Smooth muscle cell of trachea (primary cell): ENCODE measurements around the gene SEMA3F. TPM values are rescaled to one million over a fixed set of nuclear protein-coding genes. Genes with fewer than 3 reads are reported as not detected.

Experiments used
- total RNA-seq: library from RNA; depleted of rRNA; stranded (reverse); fragments of >200 nt; gene quantifications from 2 replicates; pipeline ENCODE4 v1.2.1, GENCODE V29; 2014

SEMA3F gene
- 7.4 and 7.6 TPM in 2 replicates for total RNA-seq

DNA sequence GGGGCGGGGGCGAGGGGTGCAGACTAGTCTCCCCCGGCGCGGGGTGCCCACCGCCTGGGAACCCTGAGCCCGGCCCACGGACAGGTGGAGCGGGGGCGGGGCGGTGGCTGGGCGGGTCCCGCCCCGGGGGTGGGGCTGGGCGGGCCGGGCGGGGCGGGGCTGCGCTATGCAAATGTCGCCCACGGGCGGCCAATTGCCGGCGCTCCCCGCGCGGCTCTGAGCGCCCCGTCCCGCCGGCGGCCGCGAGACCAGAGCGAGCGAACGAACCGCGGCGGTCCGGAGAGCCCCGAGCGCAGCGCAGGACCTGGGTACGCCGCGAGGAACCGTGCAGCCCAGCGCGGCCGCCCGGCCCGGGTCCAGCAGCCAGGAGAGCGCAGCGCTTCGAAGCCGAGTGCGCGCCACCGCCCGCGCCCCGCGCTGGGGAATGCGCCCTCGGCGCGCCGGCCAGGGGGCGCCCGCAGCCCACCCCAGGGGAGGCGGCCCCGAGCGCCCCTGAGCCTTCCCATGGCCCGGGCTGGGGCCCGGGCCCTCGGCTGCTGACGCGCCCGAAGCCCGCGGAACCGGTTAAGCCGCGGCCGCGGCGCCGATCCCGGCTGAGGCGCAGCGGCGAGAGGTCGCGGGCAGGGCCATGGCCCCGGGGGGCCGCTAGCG is at the start of gene SEMA3F:
TSS of gene SEMA3F (plus strand) at position 485 of the 651 bp plus-strand sequence. CDS start 4,299 bp downstream, outside the sequence.

DNA sequence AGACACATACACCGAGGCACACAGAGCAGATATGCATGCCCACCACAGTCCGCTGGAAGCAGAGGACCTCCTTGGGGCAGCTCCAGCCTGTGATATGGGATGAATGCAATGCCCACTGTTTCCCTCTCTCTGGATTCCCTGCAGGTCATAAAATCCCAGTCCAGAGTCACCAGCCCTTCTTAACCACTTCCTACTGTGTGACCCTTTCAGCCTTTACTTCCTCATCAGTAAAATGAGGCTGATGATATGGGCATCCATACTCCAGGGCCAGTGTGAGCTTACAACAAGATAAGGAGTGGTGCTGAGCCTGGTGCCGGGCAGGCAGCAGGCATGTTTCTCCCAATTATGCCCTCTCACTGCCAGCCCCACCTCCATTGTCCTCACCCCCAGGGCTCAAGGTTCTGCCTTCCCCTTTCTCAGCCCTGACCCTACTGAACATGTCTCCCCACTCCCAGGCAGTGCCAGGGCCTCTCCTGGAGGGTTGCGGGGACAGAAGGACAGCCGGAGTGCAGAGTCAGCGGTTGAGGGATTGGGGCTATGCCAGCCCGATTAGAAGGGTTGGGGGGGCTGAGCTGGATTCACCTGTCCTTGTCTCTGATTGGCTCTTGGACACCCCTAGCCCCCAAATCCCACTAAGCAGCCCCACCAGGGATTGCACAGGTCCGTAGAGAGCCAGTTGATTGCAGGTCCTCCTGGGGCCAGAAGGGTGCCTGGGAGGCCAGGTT is 36.0 kb downstream of the SEMA3F start, which contains the start of gene GNAT1:
TSS of gene GNAT1 (plus strand) at position 675 of the 725 bp plus-strand sequence. CDS start 116 bp downstream, outside the sequence.

DNA sequence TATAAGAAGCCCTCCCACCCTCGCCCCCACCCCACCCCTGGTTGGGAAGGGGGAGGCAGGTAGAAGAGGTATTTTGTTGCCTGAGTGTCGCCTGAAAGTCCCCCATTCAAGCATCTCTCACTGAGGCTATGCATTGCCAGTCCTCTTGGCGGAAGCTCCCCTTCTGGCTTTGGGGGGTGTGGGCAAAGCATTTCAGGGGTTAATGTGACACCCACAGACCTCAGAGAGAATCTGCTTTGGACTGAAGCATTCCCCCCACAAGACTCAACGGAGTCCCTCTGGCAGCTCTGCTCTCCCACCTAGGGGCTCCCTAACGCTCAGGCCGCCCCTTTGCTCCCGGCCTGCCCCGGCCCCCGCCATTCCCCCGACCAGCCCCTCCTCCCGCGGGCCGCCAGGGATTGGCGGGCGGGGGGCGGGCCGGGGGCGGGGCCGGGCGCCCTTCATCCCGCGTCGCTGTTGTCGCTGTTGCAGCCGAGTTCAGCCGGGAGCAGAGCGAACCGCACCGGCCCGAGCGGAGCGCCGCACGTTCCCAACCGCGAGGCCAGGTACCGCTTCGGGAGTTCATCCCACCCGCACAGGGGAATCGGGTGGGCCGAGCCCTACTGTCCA is 49.8 kb downstream of the SEMA3F start, which contains the start of gene SLC38A3:
TSS of gene SLC38A3 (plus strand) at position 468 of the 609 bp plus-strand sequence. CDS start 8,929 bp downstream, outside the sequence.

DNA sequence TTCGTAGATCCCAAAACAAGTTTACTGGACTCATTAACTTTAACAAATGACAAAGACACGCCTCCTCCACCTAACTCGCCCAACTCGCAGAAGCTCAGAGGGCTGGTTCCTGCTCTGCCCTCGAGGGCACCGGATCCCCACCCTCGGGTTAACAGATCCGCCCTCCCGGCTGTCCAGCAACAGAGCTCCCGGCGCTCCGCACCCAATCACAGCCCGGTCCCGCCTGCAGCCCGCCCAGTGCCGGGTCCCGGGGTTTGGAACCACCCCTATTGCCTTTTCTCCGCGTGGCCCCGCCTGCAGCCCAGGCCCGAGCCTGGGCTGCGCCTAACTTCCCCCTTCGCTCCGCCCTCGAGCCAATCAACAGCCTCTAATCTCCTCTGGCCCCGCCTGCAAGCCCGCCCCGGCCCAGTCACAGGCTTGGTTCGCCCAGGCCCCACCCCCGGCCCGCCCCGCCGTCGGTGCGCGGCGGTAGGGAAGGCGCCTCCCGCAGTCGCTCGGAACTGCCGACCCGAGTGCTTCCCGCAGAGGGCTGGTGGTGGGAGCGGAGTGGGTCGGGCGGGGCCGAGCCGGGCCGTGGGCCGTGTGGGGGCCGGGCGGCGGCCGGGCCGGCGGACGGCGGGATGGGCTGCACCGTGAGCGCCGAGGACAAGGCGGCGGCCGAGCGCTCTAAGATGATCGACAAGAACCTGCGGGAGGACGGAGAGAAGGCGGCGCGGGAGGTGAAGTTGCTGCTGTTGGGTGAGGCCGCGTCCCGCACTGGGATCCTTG is 80.8 kb downstream of the SEMA3F start, which contains the start of gene GNAI2:
TSS of gene GNAI2 (plus strand) at position 489 of the 768 bp plus-strand sequence. CDS start at position 621, 132 bp downstream.

Other genes with a start within 250 kb of the SEMA3F start
- 14.1 and 19.2 TPM in 2 replicates for gene MON1A, start 225.5 kb upstream of the SEMA3F start, total RNA-seq
- 38.2 and 64.1 TPM in 2 replicates for gene RBM6, start 215.2 kb upstream of the SEMA3F start, total RNA-seq
- gene RBM5, start 66.4 kb upstream of the SEMA3F start, total RNA-seq = 126 and 184 TPM in 2 replicates
- not detected in 2 replicates for gene GNAT1, start 36.3 kb downstream of the SEMA3F start, total RNA-seq
- not detected in 2 replicates for gene SLC38A3, start 49.9 kb downstream of the SEMA3F start, total RNA-seq
- 340 and 347 TPM in 2 replicates for gene GNAI2, start 80.9 kb downstream of the SEMA3F start, total RNA-seq
- gene SEMA3B, start 113.8 kb downstream of the SEMA3F start, total RNA-seq = 26.0 and 88.5 TPM in 2 replicates
- 0.17 TPM in 1 of 2 replicates, not detected in the other for gene LSMEM2, start 123.8 kb downstream of the SEMA3F start, total RNA-seq
- gene IFRD2, start 137.1 kb downstream of the SEMA3F start, total RNA-seq = 50.6 and 51.2 TPM in 2 replicates
- gene HYAL3, start 144.1 kb downstream of the SEMA3F start, total RNA-seq = 3.3 and 14.9 TPM in 2 replicates
- 5.5 and 6.0 TPM in 2 replicates for gene NAA80, start 144.1 kb downstream of the SEMA3F start, total RNA-seq
- gene HYAL1, start 148.2 kb downstream of the SEMA3F start, total RNA-seq = 4.2 and 6.1 TPM in 2 replicates
- gene HYAL2, start 167.4 kb downstream of the SEMA3F start, total RNA-seq = 46.1 and 86.3 TPM in 2 replicates
- gene TUSC2, start 172.9 kb downstream of the SEMA3F start, total RNA-seq = 11.2 and 20.8 TPM in 2 replicates
- 43.8 and 49.6 TPM in 2 replicates for gene RASSF1, start 185.5 kb downstream of the SEMA3F start, total RNA-seq
- 1.5 and 2.9 TPM in 2 replicates for gene ZMYND10, start 190.4 kb downstream of the SEMA3F start, total RNA-seq
- gene NPRL2, start 195.5 kb downstream of the SEMA3F start, total RNA-seq = 22.5 and 26.5 TPM in 2 replicates
- 29.6 and 38.5 TPM in 2 replicates for gene CYB561D2, start 195.5 kb downstream of the SEMA3F start, total RNA-seq
- 45.5 and 84.4 TPM in 2 replicates for gene TMEM115, start 204.2 kb downstream of the SEMA3F start, total RNA-seq